B cell (primary cell): ENCODE measurements around the gene COL6A1. TPM values are rescaled to one million over a fixed set of nuclear protein-coding genes. Genes with fewer than 3 reads are reported as not detected.

Source experiments
- ATAC-seq: fragments of 200-7000 bp; cut with Tn5 transposase; one replicate; pipeline ENCODE4 v1.10.0; 2021; ENCODE audit warnings: low read depth, mild to moderate bottlenecking, moderate number of reproducible peaks, moderate library complexity
- CTCF ChIA-PET: fragments of 350-600 bp; sonication (Branson Sonifier 250); formaldehyde crosslinking; loops from one replicate; lab custom pipeline; 2021; ENCODE audit warnings: antibody characterized with exemption, inconsistent platforms; lab: Charles Lee
- POLR2A ChIA-PET: fragments of 350-600 bp; sonication (Branson Sonifier 250); formaldehyde crosslinking; loops from one replicate; lab custom pipeline; 2021; ENCODE audit warnings: antibody characterized with exemption; lab: Charles Lee
- DNase-seq: peaks from one replicate; pipeline ENCODE4 v3.0.0; 2013
- H2AFZ ChIP-seq: 2 replicates; pipeline ENCODE4 v1.6.1; 2012; ENCODE audit warnings: mild to moderate bottlenecking, low read depth, low read length; ENCODE audit not compliant: insufficient read depth, poor library complexity, severe bottlenecking
- H3K27ac ChIP-seq, 2 donors: 1 replicate in 1 of 2; 2 replicates in 1 of 2; pipeline ENCODE4 v1.5.1; 2012 to 2013; ENCODE audit warnings: low read length in 2 of 2, mild to moderate bottlenecking in 2 of 2, moderate library complexity in 1 of 2
- H3K27me3 ChIP-seq, 4 experiments: fragments of 200-600 bp in 1 of 4; sonication (generic) in 1 of 4; replicated peaks in 1 of 4; 1 replicate in 2 of 4; 2 replicates in 2 of 4; pipeline versions ENCODE4 v1.6.1 to v1.7.0; 2013 to 2016; ENCODE audit warnings: low read length in 3 of 4, mild to moderate bottlenecking in 2 of 4, mixed read lengths in 1 of 4, moderate library complexity in 1 of 4; ENCODE audit not compliant: insufficient read depth in 4 of 4, control insufficient read depth in 3 of 4; ENCODE audit errors: control extremely low read depth in 1 of 4
- H3K36me3 ChIP-seq, 2 experiments: replicated peaks in 1 of 2; 1 replicate in 1 of 2; 2 replicates in 1 of 2; pipeline versions ENCODE4 v1.6.1 to v1.7.1; 2013; ENCODE audit warnings: low read length in 1 of 2; ENCODE audit not compliant: insufficient read depth in 2 of 2, control insufficient read depth in 1 of 2; ENCODE audit errors: control extremely low read depth in 1 of 2, extremely low read depth in 1 of 2
- H3K4me1 ChIP-seq, 2 donors: fragments of 200-600 bp in 1 of 2; sonication (generic) in 1 of 2; 1 replicate in 1 of 2; 2 replicates in 1 of 2; pipeline versions ENCODE4 v1.5.1 to v1.6.1; 2013 to 2017; ENCODE audit warnings: low read length in 2 of 2; ENCODE audit not compliant: control insufficient read depth in 2 of 2, insufficient read depth in 2 of 2
- H3K4me2 ChIP-seq: replicated peaks from 2 replicates; pipeline ENCODE3; 2012; ENCODE audit warnings: mild to moderate bottlenecking, low read depth, low read length; ENCODE audit not compliant: poor library complexity, severe bottlenecking
- H3K4me3 ChIP-seq, 5 experiments: fragments of 200-600 bp in 1 of 5; sonication (generic) in 1 of 5; 1 replicate in 3 of 5; 2 replicates in 2 of 5; pipeline versions ENCODE4 v1.5.1 to v1.7.0; 2011 to 2016; ENCODE audit warnings: low read length in 4 of 5, mild to moderate bottlenecking in 4 of 5, low read depth in 2 of 5, control low read depth in 1 of 5, moderate library complexity in 1 of 5; ENCODE audit not compliant: insufficient read depth in 1 of 5; ENCODE audit errors: control extremely low read depth in 1 of 5, extremely low read depth in 1 of 5
- H3K79me2 ChIP-seq: fragments of 200-600 bp; sonication (generic); one replicate; pipeline ENCODE4 v1.6.0; 2016; ENCODE audit warnings: low read length; ENCODE audit not compliant: control insufficient read depth, insufficient read depth
- H3K9ac ChIP-seq: fragments of 200-600 bp; sonication (generic); 2 replicates; pipeline ENCODE4 v1.6.1; 2017; ENCODE audit warnings: mild to moderate bottlenecking, low read length, moderate library complexity
- H3K9me3 ChIP-seq, 3 donors: one replicate each; pipeline versions ENCODE4 v1.6.1 to v1.7.1; 2013; ENCODE audit warnings: low read length in 2 of 3; ENCODE audit not compliant: control insufficient read depth in 2 of 3, insufficient read depth in 1 of 3; ENCODE audit errors: control extremely low read depth in 1 of 3
- H4K20me1 ChIP-seq: 2 replicates; pipeline ENCODE4 v1.6.0; 2012; ENCODE audit warnings: mild to moderate bottlenecking, low read length; ENCODE audit not compliant: insufficient read depth, control insufficient read depth, poor library complexity, severe bottlenecking
- H3K27ac Mint-ChIP-seq: one replicate; pipeline ENCODE4 v1.8.0; 2021; ENCODE audit warnings: mixed read lengths
- H3K27me3 Mint-ChIP-seq: one replicate; pipeline ENCODE4 v1.8.0; 2021; ENCODE audit warnings: mixed read lengths
- H3K4me1 Mint-ChIP-seq: one replicate; pipeline ENCODE4 v1.8.0; 2021; ENCODE audit warnings: mixed read lengths
- H3K4me3 Mint-ChIP-seq: one replicate; pipeline ENCODE4 v1.8.0; 2021; ENCODE audit warnings: mixed read lengths
- H3K9me3 Mint-ChIP-seq: one replicate; pipeline ENCODE4 v1.8.0; 2022; ENCODE audit warnings: mixed read lengths; ENCODE audit not compliant: insufficient read depth
- CTCF ChIP-seq: fragments of 200-600 bp; IDR thresholded peaks from one replicate; pipeline ENCODE4 v1.8.0; 2022; ENCODE audit warnings: antibody characterized with exemption, mild to moderate bottlenecking
- EZH2 ChIP-seq: IDR thresholded peaks from 2 replicates; pipeline ENCODE4 v1.6.1; 2012; ENCODE audit warnings: borderline replicate concordance, low read depth, mild to moderate bottlenecking, moderate library complexity, low read length; ENCODE audit not compliant: insufficient read depth, poor library complexity, severe bottlenecking
- WGBS: methylation state at CpG from one replicate; pipeline ENCODE4 v1.1.5; 2013; ENCODE audit warnings: missing lambda C conversion rate; ENCODE audit not compliant: insufficient coverage; 5-methylcytosine and 5-hydroxymethylcytosine counted together
- intact Hi-C: fragments of 100-400 bp; cut with micrococcal nuclease; formaldehyde crosslinking; loops from one replicate; pipeline ENCODE4 v1.10.0; 2022
- polyA plus RNA-seq: library from polyadenylated mRNA; depleted of rRNA; stranded (reverse); fragments of >200 nt; gene quantifications from 2 replicates; pipeline ENCODE4 v1.2.3, GENCODE V29; 2012
- total RNA-seq, 2 donors: library from RNA; stranded (reverse); fragments of 120-200 nt in 1 of 2; gene quantifications; 1 replicate in 1 of 2; 2 replicates in 1 of 2; pipeline versions ENCODE4 v1.2.3 to v1.2.4, GENCODE V29; 2013 to 2022

The COL6A1 gene
- total and polyA plus RNA-seq, 2 donors (not counting 1 experiment from before 2014, with no cell fraction given), result 0.39 to 0.67 TPM

GRCh38 chr21:45986316-45987051 lies 4.9 kb downstream of the COL6A1 start:
- ChIA-PET POLR2A (no interaction called here), CTCF (no interaction called here)
- H2AFZ ChIP-seq, result no peak overlapping the region
- H3K4me3 Mint-ChIP-seq, result no peak overlapping the region
- H3K9me3 Mint-ChIP-seq, result no peaks in the 10 kb centered on the region
- no peak overlapping the region for H3K9ac ChIP-seq
- no peak overlapping the region for H3K4me2 ChIP-seq
- ATAC-seq (no peak), DNase-seq (no peak)
- no peak overlapping the region for H3K27ac Mint-ChIP-seq
- intact Hi-C loops, result no loop called here
- peaks cover 8% of the 10 kb centered on the region for H3K27me3 Mint-ChIP-seq
- H4K20me1 ChIP-seq, result no peaks in the 10 kb centered on the region
- H3K4me1 Mint-ChIP-seq, result peaks cover 4% of the 10 kb centered on the region
- H3K27ac ChIP-seq, result no peak overlapping the region
- H3K27me3 ChIP-seq, result peaks cover 0 to 22% (median 5%) of the 10 kb centered on the region in 4 experiments
- TF ChIP-seq CTCF, result no peak
- TF ChIP-seq EZH2, result no peak
- H3K9me3 ChIP-seq, result peaks cover 0 to 15% (median 0%) of the 10 kb centered on the region in 3 donors
- peaks cover 10 to 12% of the 10 kb centered on the region in 2 donors for H3K4me1 ChIP-seq
- no peak overlapping the region for H3K4me3 ChIP-seq
- WGBS, result 92% methylated on average over 34 of the region's 36 CpGs
- H3K36me3 ChIP-seq, result no peaks in the 10 kb centered on the region
- H3K79me2 ChIP-seq, result no peaks in the 10 kb centered on the region

- H3K4me1 ChIP-seq, result peaks cover 4 to 6% of the 10 kb centered on the region in 2 donors
- no peaks in the 10 kb centered on the region for H3K36me3 ChIP-seq
- intact Hi-C loops, result no loop called here
- no peak for TF ChIP-seq EZH2
- TF ChIP-seq CTCF, result no peak
- peaks cover 8% of the 10 kb centered on the region for H3K27me3 Mint-ChIP-seq
- no peak for ATAC-seq
- no peak overlapping the region for H3K27ac ChIP-seq
- ChIA-PET CTCF (no interaction called here), POLR2A (no interaction called here)
- H3K4me3 ChIP-seq, result no peak overlapping the region
- no peak overlapping the region for H3K9ac ChIP-seq
- H3K4me2 ChIP-seq, result no peak overlapping the region
- peaks cover 0 to 14% (median 0%) of the 10 kb centered on the region in 3 donors for H3K9me3 ChIP-seq
- H4K20me1 ChIP-seq, result no peaks in the 10 kb centered on the region
- no peak overlapping the region for H3K4me3 Mint-ChIP-seq
- no peak for DNase-seq
- H2AFZ ChIP-seq, result no peak overlapping the region
- no peak overlapping the region for H3K27ac Mint-ChIP-seq
- WGBS, result 94% methylated on average over 26 of the region's 29 CpGs
- H3K79me2 ChIP-seq, result no peaks in the 10 kb centered on the region
- H3K27me3 ChIP-seq, result peaks cover 0 to 16% (median 4%) of the 10 kb centered on the region in 4 experiments
- no peaks in the 10 kb centered on the region for H3K9me3 Mint-ChIP-seq
- H3K4me1 Mint-ChIP-seq, result peaks cover 1% of the 10 kb centered on the region
These were observed 5.6 kb downstream of the COL6A1 start for GRCh38 chr21:45987121-45987711.
